Neural cell (in vitro differentiated cells): Measurements from ENCODE around the gene RBM43.

ENCODE experiments used
- EZH2 ChIP-seq: fragments of 200-600, 300-800 bp; shearing (Covaris generic), sonication (generic); IDR thresholded peaks from 2 replicates; pipeline ENCODE4 v1.6.1; 2014; ENCODE audit warnings: antibody characterized with exemption, low read length, borderline replicate concordance, mild to moderate bottlenecking; ENCODE audit not compliant: insufficient read depth, poor library complexity, severe bottlenecking
- TF ChIP-seq, protein P1 (sequence below): fragments of 450-650 bp; IDR thresholded peaks from 2 replicates; pipeline ENCODE4 v1.5.1; 2014; ENCODE audit warnings: antibody characterized with exemption, mild to moderate bottlenecking, moderate library complexity; ENCODE audit not compliant: poor library complexity, severe bottlenecking

DNA sequence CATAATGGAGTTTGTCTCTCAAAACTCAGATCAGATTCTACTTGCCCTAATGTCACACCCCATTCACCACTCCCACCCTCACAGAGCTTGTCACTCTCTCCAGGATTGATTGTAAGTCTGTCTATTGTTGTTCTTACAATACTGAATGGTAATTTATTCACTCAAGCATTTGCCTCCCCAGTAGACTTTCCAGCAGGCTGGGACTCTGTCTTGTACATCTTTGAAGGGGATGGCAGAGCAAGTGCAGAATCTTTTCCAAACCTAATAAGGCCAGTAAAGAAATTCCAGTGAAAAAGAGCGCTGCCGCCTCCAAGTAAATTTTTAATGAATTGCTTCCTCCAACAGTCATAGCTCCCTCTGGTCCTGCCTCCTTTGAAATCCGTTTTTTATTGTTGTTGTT lies 56.9 kb downstream of the RBM43 start:
- no peak for TF ChIP-seq EZH2
- TF ChIP-seq, protein P1, sequence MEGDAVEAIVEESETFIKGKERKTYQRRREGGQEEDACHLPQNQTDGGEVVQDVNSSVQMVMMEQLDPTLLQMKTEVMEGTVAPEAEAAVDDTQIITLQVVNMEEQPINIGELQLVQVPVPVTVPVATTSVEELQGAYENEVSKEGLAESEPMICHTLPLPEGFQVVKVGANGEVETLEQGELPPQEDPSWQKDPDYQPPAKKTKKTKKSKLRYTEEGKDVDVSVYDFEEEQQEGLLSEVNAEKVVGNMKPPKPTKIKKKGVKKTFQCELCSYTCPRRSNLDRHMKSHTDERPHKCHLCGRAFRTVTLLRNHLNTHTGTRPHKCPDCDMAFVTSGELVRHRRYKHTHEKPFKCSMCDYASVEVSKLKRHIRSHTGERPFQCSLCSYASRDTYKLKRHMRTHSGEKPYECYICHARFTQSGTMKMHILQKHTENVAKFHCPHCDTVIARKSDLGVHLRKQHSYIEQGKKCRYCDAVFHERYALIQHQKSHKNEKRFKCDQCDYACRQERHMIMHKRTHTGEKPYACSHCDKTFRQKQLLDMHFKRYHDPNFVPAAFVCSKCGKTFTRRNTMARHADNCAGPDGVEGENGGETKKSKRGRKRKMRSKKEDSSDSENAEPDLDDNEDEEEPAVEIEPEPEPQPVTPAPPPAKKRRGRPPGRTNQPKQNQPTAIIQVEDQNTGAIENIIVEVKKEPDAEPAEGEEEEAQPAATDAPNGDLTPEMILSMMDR = no peak
